Measurements from ENCODE around the gene PPIL4. TPM values are rescaled to one million over a fixed set of nuclear protein-coding genes. Genes with fewer than 3 reads are reported as not detected.
A peak's percentile ranks its signal among the peaks of the same experiment; 100 is the strongest.

The PPIL4 gene
- total RNA-seq (2014; rRNA removed; shearing (Covaris generic)): 19.2 and 19.7 TPM in 2 replicates

GRCh38 chr6:149545754-149546471 is at the start of gene PPIL4:
TSS of gene PPIL4 (minus strand) at chr6:149546043. CDS start at chr6:149546005, 38 bp downstream.
- DNase-seq (ENCODE audit: low spot score): peak; percentile 85

GRCh38 chr6:149593408-149593807 is 47.6 kb upstream of the PPIL4 start:
- no peak for DNase-seq (ENCODE audit: low spot score)

- no peak for DNase-seq (ENCODE audit: low spot score)
Measured at GRCh38 chr6:149592983-149593382, 47.1 kb upstream of the PPIL4 start.

DNA sequence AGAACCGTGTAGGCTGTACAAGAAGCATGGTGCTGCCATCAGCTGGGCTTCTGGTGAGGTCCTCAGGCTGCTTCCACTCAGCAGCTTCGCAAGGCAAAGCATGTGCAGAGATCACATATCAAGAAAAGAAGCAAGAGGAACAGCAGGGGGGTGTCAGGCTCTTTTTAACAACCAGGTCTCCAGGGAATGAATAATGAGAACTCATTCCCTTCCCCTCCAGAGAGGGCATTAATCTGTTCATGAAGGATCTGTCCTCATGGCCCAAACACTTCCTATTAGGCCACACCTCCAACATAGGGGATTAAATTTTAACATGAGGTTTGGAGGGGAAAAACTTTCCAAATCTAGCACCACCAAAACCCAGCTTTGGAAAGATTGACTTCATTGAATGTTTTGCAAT is 40.3 kb upstream of the PPIL4 start:
- no peak for DNase-seq (ENCODE audit: low spot score)

DNA sequence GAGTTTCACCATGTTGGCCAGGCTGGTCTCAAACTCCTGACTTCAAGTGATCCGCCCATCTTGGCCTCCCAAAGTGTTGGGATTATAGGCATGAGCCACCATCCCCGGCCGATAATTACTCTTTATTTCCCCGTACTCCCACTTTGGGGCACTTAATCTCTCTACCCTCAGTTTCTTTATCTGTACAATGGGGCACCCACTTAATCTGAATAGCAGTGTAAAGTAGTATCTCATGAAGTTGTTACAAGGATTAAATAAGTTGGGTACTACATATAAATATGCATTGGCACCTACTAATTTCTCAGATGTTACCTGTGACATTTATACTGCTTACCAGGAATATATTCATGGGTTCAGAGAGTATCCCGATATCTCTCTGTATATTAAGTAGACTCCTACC is 35.5 kb upstream of the PPIL4 start:
- DNase-seq (ENCODE audit: low spot score): no peak

- DNase-seq (ENCODE audit: low spot score): no peak
Measured at GRCh38 chr6:149580880-149581279, 35.0 kb upstream of the PPIL4 start.

DNA sequence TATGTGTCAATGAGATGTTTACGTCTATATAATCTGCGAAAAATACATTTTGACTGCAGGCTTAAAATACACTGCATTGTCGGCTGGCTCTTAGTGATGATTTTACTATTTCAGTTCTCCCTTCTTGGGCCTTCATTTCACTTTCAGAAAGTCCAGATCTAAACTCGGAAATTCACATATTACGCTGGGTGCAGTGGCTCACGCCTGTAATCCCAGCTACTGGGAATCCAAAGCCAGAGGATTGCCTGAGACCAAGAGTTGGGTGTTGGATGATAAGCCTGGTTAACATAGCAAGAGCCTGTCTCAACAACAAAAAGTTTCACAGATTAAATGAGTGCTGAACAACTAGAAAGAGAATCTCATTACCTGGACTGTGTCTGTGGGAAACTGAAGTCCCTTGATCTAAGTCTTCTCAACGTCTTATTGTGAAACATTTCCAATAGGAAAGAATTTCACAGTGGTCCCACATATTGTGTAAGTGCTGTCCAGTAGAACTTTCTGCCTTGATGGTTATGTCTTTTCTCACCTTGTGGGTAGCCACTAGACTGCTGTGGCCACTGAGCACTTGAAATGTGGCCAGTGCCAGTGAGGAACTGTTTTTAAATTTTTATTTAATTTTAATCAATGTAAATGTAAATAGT is 22.2 kb upstream of the PPIL4 start:
- no peak for DNase-seq (ENCODE audit: low spot score)

DNA sequence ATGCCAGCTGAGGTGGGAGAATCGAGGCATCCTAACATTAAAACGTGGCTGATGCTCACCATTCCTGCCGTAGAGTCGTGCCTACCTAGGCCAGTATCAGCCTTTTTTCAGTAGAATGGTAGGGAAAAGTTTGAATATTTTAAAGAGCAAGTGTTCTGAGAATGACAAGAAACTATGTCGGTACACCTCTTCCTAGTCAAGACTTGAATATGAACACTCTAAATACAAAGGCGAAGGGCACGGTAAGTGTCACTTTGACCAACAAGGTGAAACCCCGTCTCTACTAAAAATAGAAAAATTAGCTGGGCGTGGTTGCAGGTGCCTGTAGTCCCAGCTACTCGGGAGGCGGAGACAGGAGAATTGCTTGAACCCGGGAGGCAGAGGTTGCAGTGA is 21.3 kb upstream of the PPIL4 start:
- DNase-seq (ENCODE audit: low spot score): no peak

DNA sequence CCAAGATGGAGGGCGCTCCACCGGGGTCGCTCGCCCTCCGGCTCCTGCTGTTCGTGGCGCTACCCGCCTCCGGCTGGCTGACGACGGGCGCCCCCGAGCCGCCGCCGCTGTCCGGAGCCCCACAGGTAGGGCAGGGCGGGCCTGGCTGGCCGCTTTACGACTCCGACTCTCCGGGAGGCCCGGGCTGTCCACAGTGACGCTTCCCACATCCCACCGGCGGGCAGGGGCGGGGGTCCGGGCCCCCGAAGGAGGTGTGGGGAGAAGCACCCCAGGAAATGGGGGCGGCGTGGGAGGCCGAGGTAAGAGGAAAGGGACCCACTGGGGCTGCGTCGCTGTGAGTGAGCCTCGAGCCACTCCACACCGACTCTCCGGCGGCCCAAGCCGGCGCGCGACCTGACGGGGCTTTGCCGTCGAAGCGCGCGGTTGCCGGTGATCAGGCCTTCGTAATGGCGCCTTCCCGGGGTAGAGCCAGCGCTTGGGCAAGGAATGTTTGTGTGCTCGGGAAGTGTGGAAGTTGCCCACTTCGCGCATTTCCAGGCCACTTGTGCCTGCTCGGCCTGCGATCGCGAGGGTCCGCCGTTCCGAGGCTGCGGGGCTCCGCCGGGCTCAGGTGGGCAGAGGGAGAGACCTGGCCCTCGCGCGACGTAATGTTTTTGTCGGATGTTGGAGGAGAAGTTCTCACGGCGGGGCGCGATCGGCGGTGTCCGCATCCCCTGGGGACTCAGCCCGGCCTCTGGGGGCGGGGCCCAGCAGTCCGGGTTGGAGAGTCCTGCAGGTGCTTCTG is 20.8 kb upstream of the PPIL4 start:
- no peak for DNase-seq (ENCODE audit: low spot score)

DNA sequence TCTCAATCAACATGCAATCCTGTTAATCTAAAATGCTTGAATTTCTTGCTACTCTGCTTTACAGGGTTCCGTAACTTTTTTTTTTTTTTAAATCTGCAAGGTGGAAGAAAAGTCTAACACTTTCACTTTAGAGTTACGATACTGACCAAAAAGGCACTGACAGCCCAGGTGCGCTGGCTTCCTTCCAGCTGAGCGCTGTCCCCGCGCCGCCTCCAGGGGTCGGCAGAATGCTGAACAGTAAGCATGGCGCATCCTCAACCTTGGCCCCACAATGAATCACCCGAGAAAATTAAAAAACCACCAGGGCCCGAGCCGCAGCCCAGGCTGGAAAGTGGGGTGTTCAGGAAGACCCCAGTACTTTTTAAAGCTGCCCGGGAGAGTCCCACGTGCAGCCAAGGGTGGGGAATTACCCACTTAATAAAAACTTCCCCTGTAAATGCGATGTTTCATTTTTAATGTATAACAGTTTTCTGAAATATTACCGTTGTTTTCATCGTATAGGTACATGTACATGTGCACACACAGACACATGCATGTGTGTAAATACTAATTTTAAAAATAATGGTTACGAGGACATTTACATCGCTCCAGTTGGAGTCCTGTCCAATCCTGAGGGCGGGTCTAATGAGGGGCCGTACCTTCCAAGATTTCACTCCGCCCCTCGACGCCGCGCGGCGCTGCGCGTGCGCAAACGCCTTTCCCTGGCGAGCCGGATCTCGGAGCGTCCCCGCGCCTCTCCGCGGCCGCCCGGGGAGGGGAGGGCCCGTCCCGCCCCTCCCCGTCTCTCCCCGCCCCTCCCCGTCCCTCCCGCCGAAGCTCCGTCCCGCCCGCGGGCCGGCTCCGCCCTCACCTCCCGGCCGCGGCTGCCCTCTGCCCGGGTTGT is 19.9 kb upstream of the PPIL4 start, which contains the start of gene GINM1:
Gene GINM1, plus strand, starts transcription at position 849 of the 883 bp plus-strand sequence. CDS start 40 bp downstream, outside the sequence.
- DNase-seq (ENCODE audit: low spot score): peak; percentile 80

DNA sequence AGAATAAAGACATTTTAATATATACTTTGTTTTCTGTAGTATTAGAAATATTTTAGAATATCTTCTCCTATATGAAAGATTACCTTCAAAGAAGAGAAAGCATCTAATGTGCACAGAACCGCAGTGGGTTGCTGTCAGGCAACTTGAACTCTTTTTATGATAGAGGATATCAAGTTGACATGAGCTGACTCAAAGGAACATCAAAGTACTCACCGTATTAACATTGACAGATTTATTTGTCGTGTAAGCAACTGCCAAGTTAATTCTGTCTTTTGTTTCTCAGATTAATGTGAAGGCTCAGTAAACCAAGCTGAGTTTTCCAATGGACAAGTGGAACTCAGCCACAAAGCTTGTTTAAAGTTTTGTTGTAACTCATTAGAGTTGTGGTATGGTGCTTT is 18.1 kb upstream of the PPIL4 start:
- no peak for DNase-seq (ENCODE audit: low spot score)

DNA sequence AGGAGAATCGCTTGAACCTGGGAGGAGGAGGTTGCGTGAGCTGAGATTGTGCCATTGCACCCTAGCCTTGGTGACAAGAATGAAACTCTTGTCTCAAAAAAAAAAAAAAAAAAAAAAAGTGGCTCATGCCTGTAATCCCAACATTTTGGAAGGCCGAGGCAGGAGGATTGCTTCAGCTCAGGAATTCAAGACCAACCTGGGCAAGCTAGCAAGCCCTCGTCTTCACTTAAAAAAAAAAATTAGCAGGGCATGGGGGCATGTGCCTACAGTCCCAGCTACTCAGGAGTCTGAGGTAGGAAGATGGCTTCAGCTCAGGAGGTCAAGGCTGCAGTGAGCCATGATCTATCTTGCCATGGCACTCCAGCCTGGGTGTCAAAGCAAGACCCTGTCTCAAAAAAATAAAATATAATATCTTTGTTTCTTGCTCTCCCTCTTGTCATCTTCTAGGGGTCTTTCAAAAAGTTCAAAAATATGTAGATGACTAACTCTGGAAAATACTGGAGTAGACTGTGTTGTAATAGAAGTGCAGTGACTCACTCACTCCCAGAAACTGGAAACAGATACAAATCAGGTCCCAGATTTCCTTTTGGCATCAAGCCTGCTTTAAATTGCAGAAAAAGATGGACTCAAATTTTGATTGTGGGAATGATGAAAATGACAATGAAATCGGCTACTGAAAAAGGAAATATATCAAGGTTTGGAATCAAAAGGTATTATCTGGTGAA is 17.5 kb upstream of the PPIL4 start:
- peak; percentile 10 for DNase-seq (ENCODE audit: low spot score)

DNA sequence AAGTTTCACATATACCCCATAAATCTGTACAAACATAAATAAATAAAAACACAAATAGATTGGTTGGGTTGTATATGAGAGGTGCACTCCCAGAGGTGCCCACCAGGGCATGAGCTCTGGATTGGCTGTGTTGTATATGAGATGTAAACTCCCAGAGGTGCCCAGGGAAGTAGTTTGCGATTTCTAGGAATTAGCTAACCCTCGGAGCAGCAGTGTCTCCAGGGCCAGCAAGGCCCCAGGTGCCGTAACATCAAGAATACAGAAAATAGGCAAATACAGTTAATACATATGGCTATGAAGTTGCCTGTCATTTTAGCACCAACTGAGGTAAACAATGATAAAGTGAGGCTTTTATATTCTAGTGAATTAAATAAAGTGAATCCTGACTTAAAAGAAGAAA is 14.9 kb upstream of the PPIL4 start:
- DNase-seq (ENCODE audit: low spot score): no peak

DNA sequence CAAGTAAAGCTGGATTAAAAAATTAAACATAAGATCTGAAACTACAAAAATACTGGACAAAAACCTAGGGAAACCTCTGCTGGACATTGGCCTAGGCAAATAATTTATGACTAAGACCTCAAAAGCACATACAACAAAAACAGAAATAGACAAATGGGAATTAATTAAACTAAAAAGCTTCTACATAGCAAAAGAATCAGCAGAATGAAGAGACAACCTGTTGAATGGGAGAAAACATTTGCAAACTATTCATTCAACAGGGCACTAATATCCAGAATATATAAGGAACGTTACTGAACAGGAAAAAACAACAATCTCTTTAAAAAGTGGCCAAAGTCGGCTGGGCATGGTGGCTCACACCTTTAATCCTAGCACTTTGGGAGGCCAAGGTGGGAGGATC is 13.5 kb upstream of the PPIL4 start:
- no peak for DNase-seq (ENCODE audit: low spot score)

DNA sequence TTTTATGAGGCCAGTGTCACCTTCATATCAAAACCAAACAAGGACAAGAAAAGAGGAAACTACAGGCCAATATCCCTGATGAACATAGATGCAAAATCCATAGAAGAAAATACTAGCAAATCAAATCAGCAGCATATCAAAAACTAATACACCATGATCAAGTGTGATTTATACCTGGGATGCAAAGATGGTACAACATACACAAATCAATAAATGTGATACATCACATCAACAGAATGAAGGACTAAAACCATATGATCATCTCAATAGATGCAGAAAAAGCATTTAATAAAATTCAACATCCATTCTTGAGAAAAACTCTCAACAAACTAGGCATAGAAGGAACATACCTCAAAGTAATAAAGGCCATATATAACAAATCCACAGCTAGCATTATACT is 12.2 kb upstream of the PPIL4 start:
- DNase-seq (ENCODE audit: low spot score): no peak

DNA sequence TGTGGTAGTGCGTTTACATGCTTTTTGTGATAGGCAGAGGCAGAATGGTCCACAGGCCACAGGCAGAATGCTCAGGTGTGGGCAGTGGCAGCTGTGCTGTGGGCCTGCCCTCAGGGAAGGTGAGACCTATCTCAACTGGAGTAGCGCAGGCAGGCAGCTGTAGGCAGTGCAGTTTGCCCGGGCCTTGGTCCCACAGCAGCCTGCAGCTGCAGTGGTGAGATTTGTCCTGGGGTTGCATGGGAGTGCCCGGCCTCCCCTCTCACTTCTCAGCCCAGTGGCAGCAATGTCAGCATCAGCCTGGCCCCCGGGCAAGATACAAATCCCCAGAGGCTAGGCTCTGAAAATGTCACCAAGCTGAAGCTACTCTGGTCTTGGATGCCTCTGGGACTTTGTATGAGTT is 6.1 kb upstream of the PPIL4 start:
- no peak for DNase-seq (ENCODE audit: low spot score)

DNA sequence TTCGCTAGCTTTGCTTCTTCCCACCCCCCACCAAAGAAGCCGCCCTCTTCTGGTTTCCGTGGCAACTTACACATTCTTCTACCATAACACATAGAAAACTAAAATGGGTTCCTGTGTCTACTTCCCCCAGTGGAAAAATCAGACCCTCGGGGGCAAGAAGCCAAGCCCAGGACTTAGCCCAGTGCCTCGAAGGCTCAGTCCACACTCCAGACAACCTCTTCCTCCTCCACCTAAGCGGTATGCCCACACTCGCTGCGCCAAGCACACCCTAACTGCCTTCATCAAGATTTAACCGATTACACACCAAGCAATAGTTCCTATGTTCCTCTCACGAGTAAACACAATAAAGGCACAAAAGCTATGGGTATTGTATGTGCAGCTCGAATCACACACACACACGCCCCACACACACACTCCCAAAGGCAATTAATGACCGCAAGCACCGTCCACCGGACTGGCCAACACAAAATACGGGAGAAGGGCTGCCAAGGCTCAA is 537 bp downstream of the PPIL4 start:
- peak; percentile 16 for DNase-seq (ENCODE audit: low spot score)

DNA sequence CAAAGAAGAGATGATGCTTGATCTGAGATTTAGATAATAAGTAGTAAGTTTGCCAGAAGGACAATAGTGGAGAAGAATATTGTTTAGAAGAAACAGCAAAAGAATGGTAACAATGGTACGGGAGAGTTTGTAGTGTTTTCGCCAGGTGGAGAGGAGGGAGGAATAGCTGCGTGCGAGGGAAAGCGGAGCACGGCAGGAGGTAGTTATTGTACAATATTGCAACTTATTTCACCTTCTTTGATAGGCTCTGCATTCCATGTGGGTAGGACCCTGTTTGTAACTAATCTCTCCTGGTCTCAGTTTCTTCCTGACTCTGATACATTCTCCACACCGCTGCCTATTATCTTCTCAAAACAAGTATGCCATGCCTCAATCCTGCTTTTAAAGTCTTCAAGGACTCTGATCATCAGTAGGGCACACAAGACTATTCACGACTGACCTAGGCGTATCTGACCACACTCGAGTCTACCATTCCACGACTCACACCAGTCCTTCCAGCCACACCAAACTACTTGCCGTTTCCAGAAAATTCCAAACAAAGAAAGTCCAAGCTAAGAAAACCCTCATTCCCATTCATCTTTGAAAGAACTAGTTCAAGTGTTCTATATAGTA is 1.1 kb downstream of the PPIL4 start:
- DNase-seq (ENCODE audit: low spot score): no peak

GRCh38 chr6:149541139-149541538 is 4.7 kb downstream of the PPIL4 start:
- DNase-seq (ENCODE audit: low spot score): no peak

DNA sequence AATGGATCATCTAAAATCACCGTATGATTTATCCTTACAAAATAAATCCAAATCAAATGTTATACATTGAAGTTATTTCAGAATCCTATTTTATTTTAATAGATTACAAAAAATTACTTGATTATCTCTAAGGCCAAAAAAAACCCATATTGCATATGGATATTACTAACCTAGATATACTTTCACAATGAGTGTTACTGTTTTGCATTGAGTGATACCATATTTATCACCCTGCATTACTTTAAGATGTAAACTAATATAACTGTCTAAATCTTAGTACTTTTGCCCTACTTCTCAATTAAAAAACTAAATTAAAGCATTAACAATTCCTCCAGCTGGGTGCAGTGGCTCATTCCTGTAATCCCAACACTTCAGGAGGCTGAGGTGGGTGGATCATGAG is 11.1 kb downstream of the PPIL4 start:
- DNase-seq (ENCODE audit: low spot score): no peak
